Keratinocyte (primary cell): ENCODE data around the gene SPRY2. TPM values are rescaled to one million over a fixed set of nuclear protein-coding genes. Genes with fewer than 3 reads are reported as not detected.

Experiments
- DNase-seq: peaks from one replicate; pipeline ENCODE4 v3.0.0-alpha.2; 2011; ENCODE audit warnings: low read depth, missing footprints, low spot score
- FAIRE-seq: peaks from 2 replicates; lab custom pipeline; 2011; peaks lifted over from hg19 to GRCh38; lab: Jason Lieb, UNC
- H2AFZ ChIP-seq: 2 replicates; pipeline ENCODE4 v1.6.0; 2012; ENCODE audit warnings: low read length, control low read depth, inconsistent platforms; ENCODE audit not compliant: control insufficient read depth
- H3K27ac ChIP-seq: 2 replicates; pipeline ENCODE4 v1.5.1; 2011; ENCODE audit warnings: low read length; ENCODE audit not compliant: control insufficient read depth, insufficient read depth
- H3K27me3 ChIP-seq: 3 replicates; pipeline ENCODE4 v1.6.0; 2011; ENCODE audit warnings: low read length; ENCODE audit not compliant: control insufficient read depth, insufficient read depth; ENCODE audit errors: extremely low read depth
- H3K36me3 ChIP-seq, 2 experiments: 2 replicates in 1 of 2; 3 replicates in 1 of 2; pipeline ENCODE4 v1.5.1; 2011; ENCODE audit warnings: low read length in 2 of 2, mild to moderate bottlenecking in 1 of 2; ENCODE audit not compliant: control insufficient read depth in 2 of 2, insufficient read depth in 2 of 2; ENCODE audit errors: extremely low read depth in 1 of 2
- H3K4me1 ChIP-seq: 3 replicates; pipeline ENCODE4 v1.5.1; 2011; ENCODE audit warnings: low read length; ENCODE audit not compliant: control insufficient read depth, insufficient read depth; ENCODE audit errors: extremely low read depth
- H3K4me2 ChIP-seq: 3 replicates; pipeline ENCODE4 v1.6.0; 2011; ENCODE audit warnings: low read depth, low read length; ENCODE audit not compliant: control insufficient read depth, insufficient read depth; ENCODE audit errors: extremely low read depth
- H3K4me3 ChIP-seq, 3 experiments: fragments of 200-600 bp in 1 of 3; sonication (generic) in 1 of 3; 2 replicates in 2 of 3; 3 replicates in 1 of 3; pipeline ENCODE4 v1.5.1; 2011 to 2016; ENCODE audit warnings: low read length in 3 of 3, mild to moderate bottlenecking in 3 of 3, control low read depth in 2 of 3, inconsistent platforms in 1 of 3, low read depth in 1 of 3, mixed read lengths in 1 of 3, mixed run types in 1 of 3, moderate library complexity in 1 of 3; ENCODE audit not compliant: control insufficient read depth in 2 of 3, insufficient read depth in 2 of 3; ENCODE audit errors: extremely low read depth in 1 of 3
- H3K79me2 ChIP-seq: 2 replicates; pipeline ENCODE4 v1.6.0; 2012; ENCODE audit warnings: low read length; ENCODE audit not compliant: control insufficient read depth, insufficient read depth
- H3K9ac ChIP-seq: 3 replicates; pipeline ENCODE4 v1.6.0; 2011; ENCODE audit warnings: low read length; ENCODE audit not compliant: control insufficient read depth, insufficient read depth; ENCODE audit errors: extremely low read depth
- H3K9me1 ChIP-seq: 3 replicates; pipeline ENCODE4 v1.6.0; 2011; ENCODE audit warnings: low read length; ENCODE audit not compliant: control insufficient read depth, insufficient read depth; ENCODE audit errors: extremely low read depth
- H3K9me3 ChIP-seq: 2 replicates; pipeline ENCODE4 v1.5.1; 2012; ENCODE audit warnings: low read depth, low read length; ENCODE audit not compliant: control insufficient read depth
- H4K20me1 ChIP-seq: 3 replicates; pipeline ENCODE4 v1.6.0; 2011; ENCODE audit warnings: low read length; ENCODE audit not compliant: control insufficient read depth, insufficient read depth; ENCODE audit errors: extremely low read depth
- EZH2 ChIP-seq: IDR thresholded peaks from one replicate; pipeline ENCODE4 v1.6.1; 2012; ENCODE audit warnings: inconsistent platforms, mild to moderate bottlenecking, low read length, moderate library complexity
- dilution Hi-C: fragments of 300-500 bp; cut with MboI; formaldehyde crosslinking; loops from one replicate; pipeline ENCODE4 v1.7.0; 2020; ENCODE audit warnings: low sequenced_read_pairs; ENCODE audit not compliant: extremely low pct_ligation_motif_present
- polyA plus RNA-seq, 5 experiments: library from polyadenylated mRNA; depleted of rRNA in 3 of 5; stranded (reverse) in 3 of 5; stranded (forward) in 1 of 5; unstranded in 1 of 5; fragments of >200 nt; gene quantifications; 1 replicate in 1 of 5; 2 replicates in 3 of 5; 3 replicates in 1 of 5; pipeline versions ENCODE4 v1.2.1 to v1.2.3, GENCODE V29; 2011 to 2012; ENCODE audit warnings: missing spikeins in 2 of 5, low read depth in 1 of 5, low replicate concordance in 1 of 5
- TF ChIP-seq, protein P1 (sequence below), 3 experiments: IDR thresholded peaks in 1 of 3; conservative IDR thresholded peaks in 1 of 3; optimal IDR thresholded peaks in 1 of 3; 2 replicates in 2 of 3; 3 replicates in 1 of 3; pipeline versions ENCODE3 to v1.5.1; 2011; ENCODE audit warnings: low read length in 3 of 3, mild to moderate bottlenecking in 3 of 3, moderate library complexity in 2 of 3, control low read depth in 1 of 3, inconsistent platforms in 1 of 3; ENCODE audit not compliant: insufficient read depth in 2 of 3; ENCODE audit errors: extremely low read depth in 1 of 3

SPRY2 gene
- polyA plus RNA-seq, 1 donor (not counting 4 experiments of a cell fraction or from before 2014, with no cell fraction given) = 28.4 TPM

DNA sequence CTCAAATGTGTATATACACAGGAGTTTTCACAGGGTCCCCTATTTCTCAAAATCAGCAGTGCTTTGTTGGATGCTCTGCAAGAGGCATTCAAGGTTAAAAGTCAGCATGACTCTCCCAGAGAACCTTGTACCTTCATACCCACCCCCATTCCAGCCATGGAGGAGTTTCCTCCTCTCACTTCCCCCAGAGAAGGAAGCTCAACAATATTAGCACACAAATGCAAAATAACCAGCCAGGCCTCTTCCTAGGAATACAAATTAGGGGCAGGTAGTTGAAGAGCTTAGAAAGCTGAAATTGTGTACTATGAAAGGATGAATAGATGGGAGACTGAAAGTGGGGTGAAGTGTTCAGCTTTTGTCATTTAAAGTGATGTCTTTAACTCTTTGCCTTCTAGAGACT is 43.8 kb downstream of the SPRY2 start:
- Histone ChIP-seq H4K20me1 (no peaks in the 10 kb centered on the region), H3K27ac (no peak overlapping the region), H3K9me3 (no peaks in the 10 kb centered on the region), H3K36me3 (no peaks in the 10 kb centered on the region), H3K4me2 (no peak overlapping the region), H3K27me3 (no peaks in the 10 kb centered on the region), H3K9ac (no peak overlapping the region), H3K4me1 (no peaks in the 10 kb centered on the region), H3K9me1 (no peaks in the 10 kb centered on the region), H3K4me3 (no peak overlapping the region), H3K79me2 (no peaks in the 10 kb centered on the region), H2AFZ (no peak overlapping the region)
- DNase-seq (no peak), FAIRE-seq (no peak)
- dilution Hi-C loops = no loop called here
- TF ChIP-seq EZH2 = no peak
- TF ChIP-seq, protein P1, sequence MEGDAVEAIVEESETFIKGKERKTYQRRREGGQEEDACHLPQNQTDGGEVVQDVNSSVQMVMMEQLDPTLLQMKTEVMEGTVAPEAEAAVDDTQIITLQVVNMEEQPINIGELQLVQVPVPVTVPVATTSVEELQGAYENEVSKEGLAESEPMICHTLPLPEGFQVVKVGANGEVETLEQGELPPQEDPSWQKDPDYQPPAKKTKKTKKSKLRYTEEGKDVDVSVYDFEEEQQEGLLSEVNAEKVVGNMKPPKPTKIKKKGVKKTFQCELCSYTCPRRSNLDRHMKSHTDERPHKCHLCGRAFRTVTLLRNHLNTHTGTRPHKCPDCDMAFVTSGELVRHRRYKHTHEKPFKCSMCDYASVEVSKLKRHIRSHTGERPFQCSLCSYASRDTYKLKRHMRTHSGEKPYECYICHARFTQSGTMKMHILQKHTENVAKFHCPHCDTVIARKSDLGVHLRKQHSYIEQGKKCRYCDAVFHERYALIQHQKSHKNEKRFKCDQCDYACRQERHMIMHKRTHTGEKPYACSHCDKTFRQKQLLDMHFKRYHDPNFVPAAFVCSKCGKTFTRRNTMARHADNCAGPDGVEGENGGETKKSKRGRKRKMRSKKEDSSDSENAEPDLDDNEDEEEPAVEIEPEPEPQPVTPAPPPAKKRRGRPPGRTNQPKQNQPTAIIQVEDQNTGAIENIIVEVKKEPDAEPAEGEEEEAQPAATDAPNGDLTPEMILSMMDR (optimal IDR thresholded peaks at IDR 0.05 in 1 of 3, IDR thresholded peaks at IDR 0.05 in 1 of 3, conservative IDR thresholded peaks at IDR 0.05 in 1 of 3; ENCODE audit: extremely low read depth in 1 of 3, insufficient read depth in 2 of 3, low read length in 3 of 3) = no peak

DNA sequence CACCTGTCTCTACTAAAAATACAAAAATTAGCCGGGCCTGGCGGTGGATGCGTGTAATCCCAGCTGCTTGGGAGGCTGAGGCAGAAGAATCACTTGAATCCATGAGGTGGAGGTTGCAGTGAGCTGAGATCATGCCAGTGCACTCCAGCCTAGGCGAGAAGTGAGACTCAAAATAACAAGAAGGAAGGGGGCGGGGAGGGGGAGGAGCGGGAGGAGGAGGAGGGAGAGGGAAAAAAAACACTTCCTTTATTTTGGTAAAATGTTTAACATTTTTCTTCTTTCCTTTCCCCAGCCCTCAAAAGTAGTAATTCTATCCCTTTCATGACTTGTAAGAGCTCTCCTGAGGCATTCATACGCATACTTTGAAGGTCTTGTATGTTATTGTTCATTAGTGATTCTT is 44.3 kb downstream of the SPRY2 start:
- H3K4me2 ChIP-seq = no peak overlapping the region
- dilution Hi-C loops = no loop called here
- FAIRE-seq (no peak), DNase-seq (no peak)
- H3K27ac ChIP-seq = no peak overlapping the region
- no peak overlapping the region for H3K4me3 ChIP-seq
- no peaks in the 10 kb centered on the region for H3K27me3 ChIP-seq
- no peak overlapping the region for H2AFZ ChIP-seq
- no peaks in the 10 kb centered on the region for H4K20me1 ChIP-seq
- no peak for TF ChIP-seq EZH2
- TF ChIP-seq, protein P1 (optimal IDR thresholded peaks at IDR 0.05 in 1 of 3, IDR thresholded peaks at IDR 0.05 in 1 of 3, conservative IDR thresholded peaks at IDR 0.05 in 1 of 3; ENCODE audit: extremely low read depth in 1 of 3, insufficient read depth in 2 of 3, low read length in 3 of 3) = no peak
- no peaks in the 10 kb centered on the region for H3K9me3 ChIP-seq
- no peaks in the 10 kb centered on the region for H3K4me1 ChIP-seq
- H3K9ac ChIP-seq = no peak overlapping the region
- no peaks in the 10 kb centered on the region for H3K9me1 ChIP-seq
- no peaks in the 10 kb centered on the region for H3K79me2 ChIP-seq
- H3K36me3 ChIP-seq = no peaks in the 10 kb centered on the region
